ENCODE measurements around the gene RAB3GAP2.
"Not testable (repeated sequence)": the region's sequence is repeated elsewhere in the genome, so short reads cannot be mapped to it uniquely, and the experiment has no call there.

The RAB3GAP2 gene

GRCh38 chr1:220267630-220268029, 4.6 kb downstream of the RAB3GAP2 start:
- ATAC-seq (ENCODE audit: low read depth) (no peak), DNase-seq (ENCODE audit: low spot score) (no peak)
- TF ChIP-seq, protein P1, sequence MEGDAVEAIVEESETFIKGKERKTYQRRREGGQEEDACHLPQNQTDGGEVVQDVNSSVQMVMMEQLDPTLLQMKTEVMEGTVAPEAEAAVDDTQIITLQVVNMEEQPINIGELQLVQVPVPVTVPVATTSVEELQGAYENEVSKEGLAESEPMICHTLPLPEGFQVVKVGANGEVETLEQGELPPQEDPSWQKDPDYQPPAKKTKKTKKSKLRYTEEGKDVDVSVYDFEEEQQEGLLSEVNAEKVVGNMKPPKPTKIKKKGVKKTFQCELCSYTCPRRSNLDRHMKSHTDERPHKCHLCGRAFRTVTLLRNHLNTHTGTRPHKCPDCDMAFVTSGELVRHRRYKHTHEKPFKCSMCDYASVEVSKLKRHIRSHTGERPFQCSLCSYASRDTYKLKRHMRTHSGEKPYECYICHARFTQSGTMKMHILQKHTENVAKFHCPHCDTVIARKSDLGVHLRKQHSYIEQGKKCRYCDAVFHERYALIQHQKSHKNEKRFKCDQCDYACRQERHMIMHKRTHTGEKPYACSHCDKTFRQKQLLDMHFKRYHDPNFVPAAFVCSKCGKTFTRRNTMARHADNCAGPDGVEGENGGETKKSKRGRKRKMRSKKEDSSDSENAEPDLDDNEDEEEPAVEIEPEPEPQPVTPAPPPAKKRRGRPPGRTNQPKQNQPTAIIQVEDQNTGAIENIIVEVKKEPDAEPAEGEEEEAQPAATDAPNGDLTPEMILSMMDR (IDR thresholded peaks at IDR 0.05; ENCODE audit: poor library complexity, severe bottlenecking) = no peak
- Histone ChIP-seq H3K9me3 (ENCODE audit: severe bottlenecking) (no peaks in the 10 kb centered on the region), H3K4me3 (ENCODE audit: severe bottlenecking) (no peak overlapping the region), H3K27me3 (ENCODE audit: insufficient read depth, poor library complexity, severe bottlenecking) (no peaks in the 10 kb centered on the region), H3K36me3 (ENCODE audit: low read depth) (peaks cover 2% of the 10 kb centered on the region), H3K4me1 (ENCODE audit: insufficient read depth, poor library complexity, severe bottlenecking) (peaks cover 5% of the 10 kb centered on the region), H3K27ac (ENCODE audit: poor library complexity, severe bottlenecking) (no peak overlapping the region)

- not testable (repeated sequence) for H3K27ac ChIP-seq (ENCODE audit: poor library complexity, severe bottlenecking); H3K9me3 ChIP-seq (ENCODE audit: severe bottlenecking); ATAC-seq (ENCODE audit: low read depth); H3K27me3 ChIP-seq (ENCODE audit: insufficient read depth, poor library complexity, severe bottlenecking); H3K36me3 ChIP-seq (ENCODE audit: low read depth); H3K4me1 ChIP-seq (ENCODE audit: insufficient read depth, poor library complexity, severe bottlenecking); DNase-seq (ENCODE audit: low spot score); H3K4me3 ChIP-seq (ENCODE audit: severe bottlenecking)
These were observed 12.0 kb downstream of the RAB3GAP2 start for GRCh38 chr1:220260228-220260627.

DNA sequence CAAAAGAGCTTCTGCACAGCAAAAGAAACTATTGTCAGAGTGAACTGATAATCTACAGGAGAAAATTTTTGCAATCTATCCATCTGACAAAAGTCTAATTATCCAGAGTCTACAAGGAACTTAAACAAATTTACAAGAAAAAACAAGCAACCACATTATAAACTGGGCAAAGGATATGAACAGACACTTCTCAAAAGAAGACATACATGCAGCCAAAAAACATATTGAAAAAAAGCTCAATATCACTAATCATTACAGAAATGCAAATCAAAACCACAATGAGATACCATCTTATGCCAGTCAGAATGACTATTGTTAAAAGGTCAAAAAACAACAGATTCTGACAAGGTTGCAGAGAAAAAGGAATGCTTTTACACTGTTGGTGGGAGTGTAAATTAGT, 12.5 kb downstream of the RAB3GAP2 start:
- not testable (repeated sequence) for H3K4me3 ChIP-seq (ENCODE audit: severe bottlenecking); H3K27ac ChIP-seq (ENCODE audit: poor library complexity, severe bottlenecking); H3K36me3 ChIP-seq (ENCODE audit: low read depth); H3K9me3 ChIP-seq (ENCODE audit: severe bottlenecking); ATAC-seq (ENCODE audit: low read depth); DNase-seq (ENCODE audit: low spot score); H3K27me3 ChIP-seq (ENCODE audit: insufficient read depth, poor library complexity, severe bottlenecking); H3K4me1 ChIP-seq (ENCODE audit: insufficient read depth, poor library complexity, severe bottlenecking)

GRCh38 chr1:220256194-220256593, 16.1 kb downstream of the RAB3GAP2 start:
- H3K4me3 ChIP-seq (ENCODE audit: severe bottlenecking); H3K27ac ChIP-seq (ENCODE audit: poor library complexity, severe bottlenecking): not testable (repeated sequence)

GRCh38 chr1:220255204-220255603, 17.0 kb downstream of the RAB3GAP2 start:
- no peaks in the 10 kb centered on the region for H3K4me1 ChIP-seq (ENCODE audit: insufficient read depth, poor library complexity, severe bottlenecking)
- no peaks in the 10 kb centered on the region for H3K27me3 ChIP-seq (ENCODE audit: insufficient read depth, poor library complexity, severe bottlenecking)
- no peaks in the 10 kb centered on the region for H3K9me3 ChIP-seq (ENCODE audit: severe bottlenecking)
- no peak for ATAC-seq (ENCODE audit: low read depth)
- DNase-seq (ENCODE audit: low spot score) = no peak
- H3K36me3 ChIP-seq (ENCODE audit: low read depth) = no peaks in the 10 kb centered on the region
- H3K4me3 ChIP-seq (ENCODE audit: severe bottlenecking) = no peak overlapping the region
- TF ChIP-seq, protein P1 (IDR thresholded peaks at IDR 0.05; ENCODE audit: poor library complexity, severe bottlenecking) = no peak
- no peak overlapping the region for H3K27ac ChIP-seq (ENCODE audit: poor library complexity, severe bottlenecking)

More at GRCh38 chr1:220256194-220256593, 16.1 kb downstream of the RAB3GAP2 start:
- H3K9me3 ChIP-seq (ENCODE audit: severe bottlenecking); H3K36me3 ChIP-seq (ENCODE audit: low read depth); ATAC-seq (ENCODE audit: low read depth); H3K4me1 ChIP-seq (ENCODE audit: insufficient read depth, poor library complexity, severe bottlenecking); DNase-seq (ENCODE audit: low spot score); H3K27me3 ChIP-seq (ENCODE audit: insufficient read depth, poor library complexity, severe bottlenecking): not testable (repeated sequence)

- H3K4me1 ChIP-seq (ENCODE audit: insufficient read depth, poor library complexity, severe bottlenecking); H3K27me3 ChIP-seq (ENCODE audit: insufficient read depth, poor library complexity, severe bottlenecking); H3K27ac ChIP-seq (ENCODE audit: poor library complexity, severe bottlenecking); H3K9me3 ChIP-seq (ENCODE audit: severe bottlenecking); DNase-seq (ENCODE audit: low spot score); H3K4me3 ChIP-seq (ENCODE audit: severe bottlenecking); H3K36me3 ChIP-seq (ENCODE audit: low read depth): not testable (repeated sequence)
- ATAC-seq (ENCODE audit: low read depth) = peak; percentile 82; the same call in 2 of the 3 replicates
These were observed 19.0 kb downstream of the RAB3GAP2 start for GRCh38 chr1:220253290-220253689.

DNA sequence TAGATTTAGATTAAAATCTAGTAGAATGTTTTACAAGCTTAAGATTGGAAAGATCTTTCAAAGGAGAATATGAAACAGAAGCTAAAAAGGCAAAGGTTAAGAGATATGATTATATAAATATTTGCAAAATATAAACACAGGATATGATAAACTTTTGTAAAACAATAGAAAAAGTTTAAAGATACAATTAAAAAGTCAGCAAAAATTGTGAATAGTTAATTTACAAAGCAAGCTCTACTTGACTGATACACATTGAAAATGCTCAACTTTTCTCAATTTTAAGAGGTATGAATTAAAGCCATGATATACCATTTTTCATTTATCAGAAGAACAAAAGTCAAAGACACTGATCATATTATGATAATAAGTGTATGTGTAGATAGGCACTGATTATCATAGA, 21.0 kb downstream of the RAB3GAP2 start:
- no peak for DNase-seq (ENCODE audit: low spot score)
- no peak for ATAC-seq (ENCODE audit: low read depth)
- Histone ChIP-seq H3K27me3 (ENCODE audit: insufficient read depth, poor library complexity, severe bottlenecking) (no peaks in the 10 kb centered on the region), H3K36me3 (ENCODE audit: low read depth) (no peaks in the 10 kb centered on the region), H3K9me3 (ENCODE audit: severe bottlenecking) (no peaks in the 10 kb centered on the region), H3K4me1 (ENCODE audit: insufficient read depth, poor library complexity, severe bottlenecking) (no peaks in the 10 kb centered on the region), H3K4me3 (ENCODE audit: severe bottlenecking) (no peak overlapping the region), H3K27ac (ENCODE audit: poor library complexity, severe bottlenecking) (no peak overlapping the region)
- TF ChIP-seq, protein P1 (IDR thresholded peaks at IDR 0.05; ENCODE audit: poor library complexity, severe bottlenecking) = no peak

Data from RWPE2 (cell line).